Mesodermal cell (in vitro differentiated cells): ENCODE results near the gene SLC16A3.
"Not testable (repeated sequence)": the region's sequence is repeated elsewhere in the genome, so short reads cannot be mapped to it uniquely, and the experiment has no call there.

Source experiments
- H3K27ac ChIP-seq: 2 replicates; pipeline ENCODE4 v1.7.0; 2013; ENCODE audit warnings: mild to moderate bottlenecking, low read depth, low read length, moderate library complexity; ENCODE audit not compliant: severe bottlenecking
- H3K36me3 ChIP-seq: 2 replicates; pipeline ENCODE4 v1.7.1; 2013; ENCODE audit warnings: mild to moderate bottlenecking, low read length, moderate library complexity; ENCODE audit not compliant: control insufficient read depth, insufficient read depth
- H3K4me1 ChIP-seq: one replicate; pipeline ENCODE4 v1.7.1; 2013; ENCODE audit warnings: mild to moderate bottlenecking, low read length; ENCODE audit not compliant: insufficient read depth, control insufficient read depth, poor library complexity, severe bottlenecking
- H3K4me3 ChIP-seq: 2 replicates; pipeline ENCODE4 v1.7.0; 2013; ENCODE audit warnings: low read length, control low read depth, mild to moderate bottlenecking; ENCODE audit not compliant: insufficient read depth, poor library complexity, severe bottlenecking; ENCODE audit errors: extremely low read depth
- H3K9me3 ChIP-seq: 2 replicates; pipeline ENCODE4 v1.7.1; 2013; ENCODE audit warnings: mild to moderate bottlenecking, low read length, moderate library complexity; ENCODE audit not compliant: control insufficient read depth
- WGBS, 2 experiments: methylation state at CpG; one replicate each; pipeline ENCODE4 v1.1.5; 2013; ENCODE audit warnings: missing lambda C conversion rate in 2 of 2; ENCODE audit not compliant: insufficient coverage in 2 of 2; 5-methylcytosine and 5-hydroxymethylcytosine counted together

Gene SLC16A3

GRCh38 chr17:82204831-82205719 is 23.8 kb upstream of the SLC16A3 start:
- Histone ChIP-seq H3K27ac (no peak overlapping the region), H3K4me3 (no peak overlapping the region), H3K4me1 (peaks cover 25% of the 10 kb centered on the region), H3K36me3 (peaks cover 19% of the 10 kb centered on the region), H3K9me3 (no peaks in the 10 kb centered on the region)
- 85 to 91% methylated on average over 24 to 25 of the region's 25 CpGs for WGBS, 2 experiments

- H3K27ac ChIP-seq, result no peak overlapping the region
- peaks cover 16% of the 10 kb centered on the region for H3K36me3 ChIP-seq
- 36 to 42% methylated on average over 21 of the region's 21 CpGs for WGBS, 2 experiments
- H3K4me3 ChIP-seq, result no peak overlapping the region
- H3K4me1 ChIP-seq, result peaks cover 22% of the 10 kb centered on the region
- H3K9me3 ChIP-seq, result no peaks in the 10 kb centered on the region
Measured at GRCh38 chr17:82205720-82206508, 22.9 kb upstream of the SLC16A3 start.

DNA sequence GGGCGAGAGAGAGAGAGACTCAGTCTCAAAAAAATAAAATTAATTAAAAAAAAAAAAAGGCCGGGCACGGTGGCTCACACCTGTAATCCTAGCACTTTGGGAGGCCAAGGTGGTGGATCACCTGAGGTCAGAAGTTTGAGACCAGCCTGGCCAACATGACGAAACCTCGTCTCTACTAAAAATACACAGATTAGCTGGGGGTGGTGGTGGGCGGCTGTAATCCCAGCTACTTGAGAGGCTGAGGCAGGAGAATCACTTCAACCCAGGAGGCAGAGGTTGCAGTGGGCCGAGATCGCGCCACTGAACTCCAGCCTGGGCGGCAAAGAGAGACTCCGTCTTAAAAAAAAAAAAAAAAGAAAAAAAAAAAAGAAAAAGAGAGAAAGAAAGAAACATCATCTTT is 18.2 kb upstream of the SLC16A3 start:
- WGBS, 2 experiments, result 100% methylated on average over 1 of the region's 11 CpGs
- not testable (repeated sequence) for H3K9me3 ChIP-seq, H3K27ac ChIP-seq, H3K4me3 ChIP-seq
- peaks cover 12% of the 10 kb centered on the region for H3K4me1 ChIP-seq
- peaks cover 16% of the 10 kb centered on the region for H3K36me3 ChIP-seq

DNA sequence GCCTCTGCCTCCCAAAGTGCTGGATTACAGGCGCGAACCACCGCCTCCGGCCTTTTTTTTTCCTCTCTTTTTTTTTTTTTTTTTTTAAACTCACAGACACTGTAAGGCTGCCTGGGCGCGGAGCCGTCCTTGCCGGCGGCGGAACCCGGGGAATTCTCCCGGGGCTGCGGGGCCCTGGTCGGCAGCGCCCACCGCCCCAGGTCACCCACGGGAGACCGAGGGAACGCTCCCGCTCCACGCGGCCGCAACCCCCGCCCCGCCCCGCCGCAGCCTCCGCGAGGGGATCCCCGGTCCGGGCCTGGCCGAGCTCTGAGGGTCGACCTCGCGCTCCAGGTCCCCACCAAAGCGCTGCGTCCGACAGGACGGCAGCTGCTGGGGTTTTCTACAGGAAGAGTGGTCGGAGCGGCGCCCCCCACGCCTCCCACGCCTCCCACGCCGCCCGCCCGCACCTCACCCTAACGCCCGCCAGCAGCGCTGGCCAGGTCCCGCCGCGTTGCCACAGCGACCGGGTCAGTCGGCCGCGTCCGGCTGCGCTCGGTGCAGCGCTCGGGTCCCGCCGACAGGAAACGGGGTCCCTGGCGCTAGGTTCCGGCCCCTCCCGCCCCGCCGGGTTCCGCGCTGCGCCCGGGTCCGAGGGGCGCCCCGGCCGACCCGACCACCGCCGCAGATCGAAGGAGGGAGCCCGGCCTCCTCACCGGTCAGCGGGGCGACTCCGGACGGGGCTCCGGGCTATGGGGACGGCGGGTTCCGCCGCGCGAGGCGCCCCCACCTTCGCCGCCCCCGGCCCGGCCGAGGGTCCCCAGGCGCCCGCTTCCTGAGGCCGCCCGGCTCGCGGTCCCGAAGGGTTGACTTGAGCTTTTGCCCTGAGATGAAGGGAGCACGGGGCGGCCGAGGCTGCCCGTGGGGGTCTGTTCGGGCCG is 16.3 kb upstream of the SLC16A3 start, which contains the start of gene CCDC57:
CCDC57 (minus strand) TSS at position 512 of the 920 bp plus-strand sequence. CDS start 10,898 bp downstream, outside the sequence.
- peak within 1 kb of the TSS; percentile 74 for H3K27ac ChIP-seq
- peaks cover 2% of the 10 kb centered on the region for H3K36me3 ChIP-seq
- WGBS, 2 experiments, result 1% methylated on average over 83 to 93 of the region's 116 CpGs
- H3K4me1 ChIP-seq, result peaks cover 24% of the 10 kb centered on the region
- H3K9me3 ChIP-seq, result no peaks in the 10 kb centered on the region
- H3K4me3 ChIP-seq, result peak within 1 kb of the TSS; percentile 84

DNA sequence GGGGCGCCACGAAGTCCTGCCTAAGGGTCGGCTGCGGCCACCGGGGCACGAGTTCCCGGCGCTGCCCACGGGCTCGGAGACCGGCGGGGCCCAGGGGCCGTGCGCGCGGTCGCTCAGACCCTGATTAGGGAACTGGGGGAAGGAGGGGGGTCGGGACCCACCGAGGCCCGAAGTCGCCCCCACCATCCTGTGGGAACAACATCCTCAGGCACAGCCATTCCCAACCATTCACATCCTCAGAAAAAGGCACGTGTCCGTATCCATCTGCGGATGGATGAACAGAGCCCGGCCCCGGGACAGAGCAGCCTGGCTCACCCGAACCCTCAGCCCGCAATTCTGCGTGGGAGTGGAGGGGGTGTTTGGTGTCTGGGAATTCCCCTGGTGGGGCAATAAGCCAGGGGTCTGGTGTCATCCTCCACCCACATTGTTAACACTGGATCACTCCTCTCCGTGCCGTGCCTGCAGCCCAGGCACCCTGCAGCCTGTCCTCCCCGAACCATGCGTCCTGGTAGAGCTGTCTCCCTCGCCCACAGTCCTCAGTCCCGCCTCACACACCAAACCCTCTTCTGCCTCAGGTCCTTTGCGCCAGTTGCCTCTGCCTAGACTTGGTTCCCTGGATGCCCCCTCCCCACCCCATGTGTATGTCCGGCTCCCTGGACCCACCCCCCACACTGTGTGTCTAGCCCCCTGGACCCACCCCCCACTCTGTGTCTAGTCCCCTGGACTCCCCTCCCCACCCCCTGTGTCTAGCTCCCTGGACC is 15.4 kb upstream of the SLC16A3 start:
- 13 to 39% methylated on average over 8 to 32 of the region's 37 CpGs for WGBS, 2 experiments

GRCh38 chr17:82214012-82214628 is 14.7 kb upstream of the SLC16A3 start:
- 83 to 93% methylated on average over 10 to 11 of the region's 11 CpGs for WGBS, 2 experiments
- no peaks in the 10 kb centered on the region for H3K36me3 ChIP-seq
- H3K27ac ChIP-seq, result no peak overlapping the region
- H3K4me3 ChIP-seq, result no peak overlapping the region
- no peaks in the 10 kb centered on the region for H3K9me3 ChIP-seq
- peaks cover 34% of the 10 kb centered on the region for H3K4me1 ChIP-seq

More for the DNA sequence above, 15.4 kb upstream of the SLC16A3 start:
- no peaks in the 10 kb centered on the region for H3K36me3 ChIP-seq
- no peaks in the 10 kb centered on the region for H3K9me3 ChIP-seq
- H3K27ac ChIP-seq, result peak overlapping the region; percentile 74
- H3K4me3 ChIP-seq, result peak overlapping the region; percentile 84
- H3K4me1 ChIP-seq, result peaks cover 32% of the 10 kb centered on the region

DNA sequence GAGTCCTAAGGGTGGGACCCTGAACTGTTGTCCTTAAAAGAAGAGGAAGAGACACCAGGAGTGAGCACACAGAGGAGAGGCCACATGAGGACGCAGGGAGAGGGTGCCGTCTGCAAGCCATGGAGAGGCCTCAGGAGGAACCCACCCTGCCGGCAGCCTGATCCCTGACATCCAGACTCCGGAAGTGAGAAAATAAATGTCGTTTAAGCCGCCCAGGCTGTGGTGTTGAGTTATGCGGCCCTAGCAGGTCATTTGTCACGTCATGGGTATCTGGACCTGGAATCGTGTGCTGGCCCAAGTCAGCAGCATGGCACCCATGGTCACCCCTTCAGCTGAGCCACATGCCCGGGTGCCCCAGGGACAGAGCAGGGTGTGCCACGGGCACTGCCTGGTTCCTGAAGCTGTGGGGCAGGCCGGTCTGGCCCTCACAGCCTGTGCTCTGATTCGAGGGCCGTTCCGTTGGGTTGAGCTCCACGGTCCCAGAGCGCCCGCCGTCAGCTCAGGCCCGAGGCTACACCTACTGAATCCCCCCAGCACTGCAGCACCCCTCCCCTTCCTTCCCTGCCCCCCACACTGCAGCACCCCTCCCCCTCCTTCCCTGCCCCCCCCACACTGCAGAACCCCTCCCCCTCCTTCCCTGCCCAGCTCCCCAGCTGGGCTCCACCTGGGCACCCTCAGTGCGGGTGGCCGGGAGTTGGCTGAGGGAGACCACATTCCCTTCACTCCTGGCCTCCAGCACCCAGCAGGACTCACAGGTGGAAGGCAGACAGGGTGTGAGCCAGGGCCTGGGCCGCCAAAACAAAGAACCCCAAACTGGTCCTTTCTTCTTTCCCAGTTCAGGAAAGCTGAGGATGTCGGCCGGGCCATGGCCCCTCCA is 13.5 kb upstream of the SLC16A3 start:
- H3K9me3 ChIP-seq, result no peaks in the 10 kb centered on the region
- no peak overlapping the region for H3K27ac ChIP-seq
- WGBS, 2 experiments, result 92 to 96% methylated on average over 15 to 18 of the region's 25 CpGs
- no peak overlapping the region for H3K4me3 ChIP-seq
- H3K36me3 ChIP-seq, result no peaks in the 10 kb centered on the region
- H3K4me1 ChIP-seq, result peaks cover 34% of the 10 kb centered on the region

GRCh38 chr17:82215972-82216300 is 12.9 kb upstream of the SLC16A3 start:
- Histone ChIP-seq H3K9me3 (no peaks in the 10 kb centered on the region), H3K4me3 (no peak overlapping the region), H3K27ac (no peak overlapping the region), H3K36me3 (no peaks in the 10 kb centered on the region), H3K4me1 (peaks cover 35% of the 10 kb centered on the region)
- WGBS, 2 experiments, result 93 to 98% methylated on average over 11 to 12 of the region's 12 CpGs
